Glomerular visceral epithelial cell (primary cell): Measurements from ENCODE around the gene ALPL.
"Not testable (repeated sequence)": the region's sequence is repeated elsewhere in the genome, so short reads cannot be mapped to it uniquely, and the experiment has no call there.

Experiments
- DNase-seq: peaks from one replicate; pipeline ENCODE4 v3.0.0-alpha.2; 2016; ENCODE audit errors: extremely low spot score

ALPL gene

GRCh38 chr1:21507511-21508270 is 1.5 kb upstream of the ALPL start:
- DNase-seq = no peak

GRCh38 chr1:21508580-21509350 is 458 bp upstream of the ALPL start:
- peak; percentile 30 for DNase-seq

GRCh38 chr1:21510113-21510493 is 880 bp downstream of the ALPL start:
- DNase-seq = no peak

GRCh38 chr1:21510885-21511578 is 1.8 kb downstream of the ALPL start:
- DNase-seq = no peak

- peak; percentile 85 for DNase-seq
These were observed 2.6 kb downstream of the ALPL start for GRCh38 chr1:21511579-21512522.

GRCh38 chr1:21514245-21514644 is 5.0 kb downstream of the ALPL start:
- DNase-seq = peak; percentile 22

GRCh38 chr1:21517161-21517589 is 8.0 kb downstream of the ALPL start:
- DNase-seq = no peak

- DNase-seq = no peak
These were observed 8.6 kb downstream of the ALPL start for GRCh38 chr1:21517660-21518480.

GRCh38 chr1:21518774-21519455 is 9.7 kb downstream of the ALPL start:
- no peak for DNase-seq

- not testable (repeated sequence) for DNase-seq
These were observed 10.4 kb downstream of the ALPL start for GRCh38 chr1:21519486-21520070.

- no peak for DNase-seq
These were observed 11.9 kb downstream of the ALPL start for GRCh38 chr1:21520899-21521716.

GRCh38 chr1:21521717-21522060 is 12.5 kb downstream of the ALPL start:
- DNase-seq = no peak

- DNase-seq = no peak
These were observed 13.4 kb downstream of the ALPL start for GRCh38 chr1:21522525-21523038.

- DNase-seq = no peak
These were observed 14.1 kb downstream of the ALPL start for GRCh38 chr1:21523297-21523813.

GRCh38 chr1:21524220-21524619 is 15.0 kb downstream of the ALPL start:
- DNase-seq = no peak

GRCh38 chr1:21524686-21525339 is 15.6 kb downstream of the ALPL start:
- no peak for DNase-seq

GRCh38 chr1:21525340-21525717 is 16.1 kb downstream of the ALPL start:
- DNase-seq = no peak

GRCh38 chr1:21526441-21526840 is 17.2 kb downstream of the ALPL start:
- DNase-seq = no peak
